ENCODE measurements around the gene ZNF862. TPM values are rescaled to one million over a fixed set of nuclear protein-coding genes. Genes with fewer than 3 reads are reported as not detected.

The ZNF862 gene
- total and polyA plus RNA-seq, 2 of the 13 experiments (the other 11 are each of a cell fraction or from before 2014, with no cell fraction given) = 0.89 to 2.0 TPM

GRCh38 chr7:149838224-149838991, at the start of gene ZNF862 (continued):
- TF ChIP-seq RBFOX2 (IDR thresholded peaks at IDR 0.05; ENCODE audit: low read depth, low read length) = peak; percentile 92
- TF ChIP-seq NFKB2 (CRISPR knock-in tag; IDR thresholded peaks at IDR 0.05; ENCODE audit: borderline replicate concordance) = no peak; the same call in 1 of the 2 replicates
- no peak for TF ChIP-seq ZBED4 (CRISPR knock-in tag; IDR thresholded peaks at IDR 0.05; ENCODE audit: borderline replicate concordance)
- peak; percentile 94 for TF ChIP-seq ZNF709 (CRISPR knock-in tag; IDR thresholded peaks at IDR 0.05)
- TF ChIP-seq DDIT3 (CRISPR knock-in tag; IDR thresholded peaks at IDR 0.05) = no peak
- no peak for TF ChIP-seq FOXP1 (IDR thresholded peaks at IDR 0.05)
- no peak for TF ChIP-seq FOXP1 (CRISPR knock-in tag; IDR thresholded peaks at IDR 0.05)
- no peak for TF ChIP-seq ZNF460 (CRISPR knock-in tag; IDR thresholded peaks at IDR 0.05; ENCODE audit: borderline replicate concordance)
- TF ChIP-seq EZH2 (conservative IDR thresholded peaks at IDR 0.05; ENCODE audit: low read depth, low read length) = no peak
- peak; percentile 62; the same call in 1 of the 2 replicates for TF ChIP-seq ZNF317 (CRISPR knock-in tag; IDR thresholded peaks at IDR 0.05)
- TF ChIP-seq HES4 (CRISPR knock-in tag; IDR thresholded peaks at IDR 0.05; ENCODE audit: borderline replicate concordance) = 0 out of 2 replicates have a peak, but pooled peaks have one; percentile 49
- no peak for TF ChIP-seq CCAR2 (optimal IDR thresholded peaks at IDR 0.05; ENCODE audit: low read depth, low read length)
- TF ChIP-seq FOXP4 (CRISPR knock-in tag; IDR thresholded peaks at IDR 0.05) = no peak
- peak; percentile 79 for TF ChIP-seq HDAC2 (CRISPR knock-in tag; IDR thresholded peaks at IDR 0.05)
- TF ChIP-seq ISL2 (CRISPR knock-in tag; IDR thresholded peaks at IDR 0.05) = peak; percentile 56; the same call in 1 of the 2 replicates
- peak; percentile 77 for TF ChIP-seq ZBTB2 (CRISPR knock-in tag; IDR thresholded peaks at IDR 0.05; ENCODE audit: low read depth)
- 0 out of 2 replicates have a peak, but pooled peaks have one; percentile 51 for TF ChIP-seq ZC3H13 (CRISPR knock-in tag; IDR thresholded peaks at IDR 0.05)
- 0 out of 2 replicates have a peak, but pooled peaks have one; percentile 66 for TF ChIP-seq ZNF205 (CRISPR knock-in tag; IDR thresholded peaks at IDR 0.05)
- TF ChIP-seq JUN (CRISPR knock-in tag; IDR thresholded peaks at IDR 0.05) = no peak
- TF ChIP-seq PHF20 (CRISPR knock-in tag; IDR thresholded peaks at IDR 0.05) = peak; percentile 71
- peak; percentile 82 for TF ChIP-seq NR2C2 (CRISPR knock-in tag; IDR thresholded peaks at IDR 0.05; ENCODE audit: borderline replicate concordance)
- TF ChIP-seq ATF3 (CRISPR knock-in tag; IDR thresholded peaks at IDR 0.05) = no peak; the same call in none of the 2 replicates
- TF ChIP-seq FOSL2 (CRISPR knock-in tag; IDR thresholded peaks at IDR 0.05) = peak; percentile 50; the same call in 1 of the 2 replicates
